Measurements from ENCODE around the gene MEI1.

MEI1 gene

DNA sequence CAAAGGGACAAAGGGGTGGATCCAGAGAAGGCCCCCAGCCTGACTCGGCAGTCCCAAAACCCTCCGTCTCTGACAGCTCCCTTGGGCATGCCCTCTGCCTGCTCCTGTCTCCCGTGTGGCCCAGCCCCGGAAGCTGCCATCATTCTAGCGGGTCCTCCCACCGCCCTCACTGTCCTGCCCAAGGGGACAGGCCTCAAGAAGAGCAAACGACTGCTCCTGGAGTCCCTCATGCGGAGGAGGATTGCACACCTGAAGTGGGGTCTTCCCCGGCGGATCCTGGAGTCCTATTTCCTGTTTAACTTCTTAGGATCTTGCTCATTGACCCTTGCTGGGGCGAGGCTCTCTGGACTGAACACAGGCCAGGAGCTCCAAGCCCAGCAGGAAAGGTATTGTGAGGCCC, 2.6 kb upstream of the MEI1 start:
- DNase-seq (ENCODE audit: low read depth in 1 of 2, low spot score in 1 of 2), result no peak
- H3K4me3 ChIP-seq (replicated peaks; ENCODE audit: insufficient read depth, low read length), result no peak overlapping the region
- no peaks in the 10 kb centered on the region for H3K27me3 ChIP-seq (ENCODE audit: insufficient read depth, poor library complexity, severe bottlenecking)
- H3K27ac ChIP-seq (replicated peaks), result peak overlapping the region; percentile 10; the same call in 1 of the 2 replicates
- TF ChIP-seq, protein P1, sequence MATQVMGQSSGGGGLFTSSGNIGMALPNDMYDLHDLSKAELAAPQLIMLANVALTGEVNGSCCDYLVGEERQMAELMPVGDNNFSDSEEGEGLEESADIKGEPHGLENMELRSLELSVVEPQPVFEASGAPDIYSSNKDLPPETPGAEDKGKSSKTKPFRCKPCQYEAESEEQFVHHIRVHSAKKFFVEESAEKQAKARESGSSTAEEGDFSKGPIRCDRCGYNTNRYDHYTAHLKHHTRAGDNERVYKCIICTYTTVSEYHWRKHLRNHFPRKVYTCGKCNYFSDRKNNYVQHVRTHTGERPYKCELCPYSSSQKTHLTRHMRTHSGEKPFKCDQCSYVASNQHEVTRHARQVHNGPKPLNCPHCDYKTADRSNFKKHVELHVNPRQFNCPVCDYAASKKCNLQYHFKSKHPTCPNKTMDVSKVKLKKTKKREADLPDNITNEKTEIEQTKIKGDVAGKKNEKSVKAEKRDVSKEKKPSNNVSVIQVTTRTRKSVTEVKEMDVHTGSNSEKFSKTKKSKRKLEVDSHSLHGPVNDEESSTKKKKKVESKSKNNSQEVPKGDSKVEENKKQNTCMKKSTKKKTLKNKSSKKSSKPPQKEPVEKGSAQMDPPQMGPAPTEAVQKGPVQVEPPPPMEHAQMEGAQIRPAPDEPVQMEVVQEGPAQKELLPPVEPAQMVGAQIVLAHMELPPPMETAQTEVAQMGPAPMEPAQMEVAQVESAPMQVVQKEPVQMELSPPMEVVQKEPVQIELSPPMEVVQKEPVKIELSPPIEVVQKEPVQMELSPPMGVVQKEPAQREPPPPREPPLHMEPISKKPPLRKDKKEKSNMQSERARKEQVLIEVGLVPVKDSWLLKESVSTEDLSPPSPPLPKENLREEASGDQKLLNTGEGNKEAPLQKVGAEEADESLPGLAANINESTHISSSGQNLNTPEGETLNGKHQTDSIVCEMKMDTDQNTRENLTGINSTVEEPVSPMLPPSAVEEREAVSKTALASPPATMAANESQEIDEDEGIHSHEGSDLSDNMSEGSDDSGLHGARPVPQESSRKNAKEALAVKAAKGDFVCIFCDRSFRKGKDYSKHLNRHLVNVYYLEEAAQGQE (IDR thresholded peaks at IDR 0.05; ENCODE audit: insufficient replicate concordance, low read depth), result no peak
- TF ChIP-seq POLR2AphosphoS5 (IDR thresholded peaks at IDR 0.05; ENCODE audit: low read depth) (no peak), GABPA (IDR thresholded peaks at IDR 0.05; ENCODE audit: low read depth) (no peak), SPI1 (IDR thresholded peaks at IDR 0.05; ENCODE audit: borderline replicate concordance, low read depth) (no peak)
- TF ChIP-seq, protein P2, sequence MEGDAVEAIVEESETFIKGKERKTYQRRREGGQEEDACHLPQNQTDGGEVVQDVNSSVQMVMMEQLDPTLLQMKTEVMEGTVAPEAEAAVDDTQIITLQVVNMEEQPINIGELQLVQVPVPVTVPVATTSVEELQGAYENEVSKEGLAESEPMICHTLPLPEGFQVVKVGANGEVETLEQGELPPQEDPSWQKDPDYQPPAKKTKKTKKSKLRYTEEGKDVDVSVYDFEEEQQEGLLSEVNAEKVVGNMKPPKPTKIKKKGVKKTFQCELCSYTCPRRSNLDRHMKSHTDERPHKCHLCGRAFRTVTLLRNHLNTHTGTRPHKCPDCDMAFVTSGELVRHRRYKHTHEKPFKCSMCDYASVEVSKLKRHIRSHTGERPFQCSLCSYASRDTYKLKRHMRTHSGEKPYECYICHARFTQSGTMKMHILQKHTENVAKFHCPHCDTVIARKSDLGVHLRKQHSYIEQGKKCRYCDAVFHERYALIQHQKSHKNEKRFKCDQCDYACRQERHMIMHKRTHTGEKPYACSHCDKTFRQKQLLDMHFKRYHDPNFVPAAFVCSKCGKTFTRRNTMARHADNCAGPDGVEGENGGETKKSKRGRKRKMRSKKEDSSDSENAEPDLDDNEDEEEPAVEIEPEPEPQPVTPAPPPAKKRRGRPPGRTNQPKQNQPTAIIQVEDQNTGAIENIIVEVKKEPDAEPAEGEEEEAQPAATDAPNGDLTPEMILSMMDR (IDR thresholded peaks at IDR 0.05; ENCODE audit: insufficient read depth, low read length), result no peak

DNA sequence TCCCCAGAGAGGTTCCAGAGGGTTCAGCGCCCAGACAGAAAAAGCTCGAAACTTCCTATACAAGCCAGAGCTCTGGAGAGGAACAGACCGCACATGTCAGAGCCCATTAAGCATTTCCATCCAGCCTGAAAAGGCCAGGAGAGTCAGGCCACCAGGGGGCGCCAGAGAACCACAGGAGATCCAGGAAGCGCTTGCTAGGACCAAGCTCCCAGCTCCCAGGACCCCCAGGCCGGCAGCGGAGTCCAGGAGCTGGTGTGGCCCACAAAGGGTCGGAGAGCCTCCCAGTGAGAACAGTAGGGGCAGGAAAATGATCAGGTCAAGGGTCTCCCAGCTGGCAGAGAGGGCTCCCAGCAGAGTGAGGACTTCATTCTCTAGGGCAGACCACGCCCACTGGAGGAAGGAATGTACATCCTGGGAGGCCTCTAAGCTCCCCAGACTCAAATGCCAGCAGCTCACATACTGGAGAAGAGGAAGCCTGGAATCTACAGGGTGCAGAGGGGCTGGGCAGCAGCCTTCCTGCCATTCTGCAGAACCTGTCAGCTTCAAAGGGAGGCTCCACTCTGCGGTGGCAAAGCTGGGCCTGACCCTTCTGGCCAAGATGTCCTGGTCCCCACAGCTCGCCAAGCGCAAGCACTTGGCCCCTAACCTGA, 2.1 kb upstream of the MEI1 start:
- peak overlapping the region; percentile 10; the same call in 1 of the 2 replicates for H3K27ac ChIP-seq (replicated peaks)
- TF ChIP-seq, protein P2 (IDR thresholded peaks at IDR 0.05; ENCODE audit: insufficient read depth, low read length), result peak; percentile 94
- TF ChIP-seq, protein P1 (IDR thresholded peaks at IDR 0.05; ENCODE audit: insufficient replicate concordance, low read depth), result no peak
- TF ChIP-seq POLR2AphosphoS5 (IDR thresholded peaks at IDR 0.05; ENCODE audit: low read depth), result peak; percentile 51; the same call in 1 of the 2 replicates
- TF ChIP-seq SPI1 (IDR thresholded peaks at IDR 0.05; ENCODE audit: borderline replicate concordance, low read depth), result peak; percentile 18; the same call in 1 of the 2 replicates
- H3K4me3 ChIP-seq (replicated peaks; ENCODE audit: insufficient read depth, low read length), result no peak overlapping the region
- H3K27me3 ChIP-seq (ENCODE audit: insufficient read depth, poor library complexity, severe bottlenecking), result no peaks in the 10 kb centered on the region
- peak; percentile 84 to 92 for DNase-seq (ENCODE audit: low read depth in 1 of 2, low spot score in 1 of 2)

DNA sequence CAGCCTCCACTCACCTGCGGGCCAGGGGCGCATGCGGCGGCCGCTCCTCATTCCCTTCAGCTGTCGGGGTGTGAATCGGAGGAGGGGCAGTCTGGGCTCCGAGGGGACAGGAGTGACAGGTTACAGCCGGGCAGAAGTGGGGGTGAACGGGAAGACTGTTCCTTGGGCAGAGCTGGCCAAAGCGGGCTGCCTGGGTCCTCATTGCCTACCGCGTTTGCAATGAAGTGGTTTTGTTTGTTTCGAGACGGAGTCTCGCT, 733 bp downstream of the MEI1 start:
- Histone ChIP-seq H3K27ac (replicated peaks) (no peak overlapping the region), H3K4me3 (replicated peaks; ENCODE audit: insufficient read depth, low read length) (no peak overlapping the region), H3K27me3 (ENCODE audit: insufficient read depth, poor library complexity, severe bottlenecking) (no peaks in the 10 kb centered on the region)
- TF ChIP-seq GABPA (IDR thresholded peaks at IDR 0.05; ENCODE audit: low read depth) (no peak), POLR2AphosphoS5 (IDR thresholded peaks at IDR 0.05; ENCODE audit: low read depth) (no peak), SPI1 (IDR thresholded peaks at IDR 0.05; ENCODE audit: borderline replicate concordance, low read depth) (no peak)
- TF ChIP-seq, protein P2 (IDR thresholded peaks at IDR 0.05; ENCODE audit: insufficient read depth, low read length), result no peak
- TF ChIP-seq, protein P1 (IDR thresholded peaks at IDR 0.05; ENCODE audit: insufficient replicate concordance, low read depth), result no peak
- no peak for DNase-seq (ENCODE audit: low read depth in 1 of 2, low spot score in 1 of 2)

All from HL-60 (cell line).